ENCODE data around the gene S100A10.
A peak's percentile ranks its signal among the peaks of the same experiment; 100 is the strongest.

The S100A10 gene

GRCh38 chr1:151944857-151945575, 48.6 kb downstream of the S100A10 start:
- DNase-seq = no peak
- in situ Hi-C loops (cut with MboI; ENCODE audit: low pct_unique_long_range_greater_than_20kb, low sequenced_read_pairs) = no loop called here

GRCh38 chr1:151944126-151944856, 49.4 kb downstream of the S100A10 start:
- in situ Hi-C loops (cut with MboI; ENCODE audit: low pct_unique_long_range_greater_than_20kb, low sequenced_read_pairs) = no loop called here
- DNase-seq = no peak

GRCh38 chr1:151943591-151943990, 50.1 kb downstream of the S100A10 start:
- no peak for DNase-seq
- in situ Hi-C loops (cut with MboI; ENCODE audit: low pct_unique_long_range_greater_than_20kb, low sequenced_read_pairs) = no loop called here

GRCh38 chr1:151942882-151943281, 50.8 kb downstream of the S100A10 start:
- in situ Hi-C loops (cut with MboI; ENCODE audit: low pct_unique_long_range_greater_than_20kb, low sequenced_read_pairs) = no loop called here
- DNase-seq = no peak

GRCh38 chr1:151940541-151940940, 53.1 kb downstream of the S100A10 start:
- DNase-seq = no peak
- in situ Hi-C loops (cut with MboI; ENCODE audit: low pct_unique_long_range_greater_than_20kb, low sequenced_read_pairs) = no loop called here

- in situ Hi-C loops (cut with MboI; ENCODE audit: low pct_unique_long_range_greater_than_20kb, low sequenced_read_pairs) = no loop called here
- no peak for DNase-seq
Measured at GRCh38 chr1:151939779-151940178, 53.9 kb downstream of the S100A10 start.

- in situ Hi-C loops (cut with MboI; ENCODE audit: low pct_unique_long_range_greater_than_20kb, low sequenced_read_pairs) = no loop called here
- no peak for DNase-seq
Measured at GRCh38 chr1:151939141-151939540, 54.5 kb downstream of the S100A10 start.

GRCh38 chr1:151936653-151937052, 57.0 kb downstream of the S100A10 start:
- in situ Hi-C loops (cut with MboI; ENCODE audit: low pct_unique_long_range_greater_than_20kb, low sequenced_read_pairs) = no loop called here
- no peak for DNase-seq

- in situ Hi-C loops (cut with MboI; ENCODE audit: low pct_unique_long_range_greater_than_20kb, low sequenced_read_pairs) = no loop called here
- DNase-seq = no peak
Measured at GRCh38 chr1:151935894-151936602, 57.6 kb downstream of the S100A10 start.

- in situ Hi-C loops (cut with MboI; ENCODE audit: low pct_unique_long_range_greater_than_20kb, low sequenced_read_pairs) = no loop called here
- no peak for DNase-seq
Measured at GRCh38 chr1:151935154-151935553, 58.5 kb downstream of the S100A10 start.

- peak; percentile 69 for DNase-seq
- in situ Hi-C loops (cut with MboI; ENCODE audit: low pct_unique_long_range_greater_than_20kb, low sequenced_read_pairs) = no loop called here
Measured at GRCh38 chr1:151934048-151934493, 59.6 kb downstream of the S100A10 start.
